GF-D8 (cell line): ENCODE data around the gene LSG1.
"Not testable (repeated sequence)": the region's sequence is repeated elsewhere in the genome, so short reads cannot be mapped to it uniquely, and the experiment has no call there.

Source experiments
- DNase-seq: peaks from one replicate; lab custom pipeline; 2025; lab: John Stamatoyannopoulos, UW

LSG1 gene

GRCh38 chr3:194657439-194657838 lies 14.6 kb downstream of the LSG1 start:
- no peak for DNase-seq

- DNase-seq: no peak
Observed at GRCh38 chr3:194654443-194654842, 17.5 kb downstream of the LSG1 start.

GRCh38 chr3:194647747-194648146 lies 24.2 kb downstream of the LSG1 start:
- no peak for DNase-seq

- DNase-seq: no peak
Observed at GRCh38 chr3:194642769-194643168, 29.2 kb downstream of the LSG1 start.

- DNase-seq: no peak
Observed at GRCh38 chr3:194640829-194641228, 31.2 kb downstream of the LSG1 start.

GRCh38 chr3:194638991-194639605 lies 32.9 kb downstream of the LSG1 start:
- DNase-seq: no peak

- no peak for DNase-seq
Observed at GRCh38 chr3:194637541-194638400, 34.2 kb downstream of the LSG1 start.

- DNase-seq: no peak
Observed at GRCh38 chr3:194637066-194637465, 34.9 kb downstream of the LSG1 start.

- peak; percentile 38 for DNase-seq
Observed at GRCh38 chr3:194633349-194634004, 38.5 kb downstream of the LSG1 start, which contains the start of gene TMEM44. TMEM44 (minus strand) TSS chr3:194633419; CDS start chr3:194633215, 204 bp downstream.

GRCh38 chr3:194632809-194633348 lies 39.1 kb downstream of the LSG1 start:
- no peak for DNase-seq

- DNase-seq: no peak
Observed at GRCh38 chr3:194632226-194632808, 39.7 kb downstream of the LSG1 start.

GRCh38 chr3:194631696-194632095 lies 40.3 kb downstream of the LSG1 start:
- DNase-seq: no peak

GRCh38 chr3:194630681-194631080 lies 41.3 kb downstream of the LSG1 start:
- DNase-seq: not testable (repeated sequence)

- no peak for DNase-seq
Observed at GRCh38 chr3:194624956-194625355, 47.0 kb downstream of the LSG1 start.

- DNase-seq: no peak
Observed at GRCh38 chr3:194623449-194624290, 48.3 kb downstream of the LSG1 start.

- DNase-seq: no peak
Observed at GRCh38 chr3:194622621-194623340, 49.2 kb downstream of the LSG1 start.

- DNase-seq: no peak
Observed at GRCh38 chr3:194621947-194622346, 50.0 kb downstream of the LSG1 start.

- no peak for DNase-seq
Observed at GRCh38 chr3:194620196-194620595, 51.8 kb downstream of the LSG1 start.

GRCh38 chr3:194619741-194620140 lies 52.2 kb downstream of the LSG1 start:
- DNase-seq: no peak

- DNase-seq: no peak
Observed at GRCh38 chr3:194618858-194619608, 53.0 kb downstream of the LSG1 start.
